ENCODE data around the gene MED25.

- TF ChIP-seq CTCF (conservative IDR thresholded peaks at IDR 0.05 in 1 of 2, IDR thresholded peaks at IDR 0.05 in 1 of 2; ENCODE audit: low read depth in 1 of 2, low read length in 2 of 2), result no peak
- TF ChIP-seq EZH2 (IDR thresholded peaks at IDR 0.05; ENCODE audit: low read length, missing control alignments), result no peak
Observed at GRCh38 chr19:49807904-49808675, 10.0 kb upstream of the MED25 start.

Measured in fibroblast of lung (primary cell).